Nephron (organoid): Measurements from ENCODE around the gene MIOX.

Experiments used
- H3K27ac Mint-ChIP-seq, 3 experiments: 2 replicates each; pipeline ENCODE4 v1.8.0; 2020; ENCODE audit warnings: mixed read lengths in 3 of 3, mild to moderate bottlenecking in 2 of 3, moderate library complexity in 1 of 3
- H3K27me3 Mint-ChIP-seq: 2 replicates; pipeline ENCODE4 v1.8.0; 2021; ENCODE audit warnings: low read depth, mild to moderate bottlenecking, moderate library complexity, mixed read lengths
- H3K36me3 Mint-ChIP-seq: 2 replicates; pipeline ENCODE4 v1.8.0; 2020; ENCODE audit warnings: low read depth, mixed read lengths
- H3K4me1 Mint-ChIP-seq: 2 replicates; pipeline ENCODE4 v1.8.0; 2020; ENCODE audit warnings: mixed read lengths
- H3K4me3 Mint-ChIP-seq, 3 experiments: 2 replicates each; pipeline ENCODE4 v1.8.0; 2020; ENCODE audit warnings: mild to moderate bottlenecking in 3 of 3, mixed read lengths in 3 of 3, moderate library complexity in 2 of 3
- H3K9me3 Mint-ChIP-seq: 2 replicates; pipeline ENCODE4 v1.8.0; 2020; ENCODE audit warnings: mixed read lengths
- CTCF ChIP-seq, 3 experiments: fragments of 200-600 bp; sonication (generic); IDR thresholded peaks; one replicate each; pipeline ENCODE4 v1.5.0; 2021; ENCODE audit warnings: antibody characterized with exemption in 3 of 3; ENCODE audit not compliant: unreplicated experiment in 3 of 3

Gene MIOX

GRCh38 chr22:50529897-50530579 lies 43.4 kb downstream of the MIOX start, which contains the start of gene TYMP:
Gene TYMP, minus strand, starts transcription at chr22:50530012. Its CDS starts 303 bp downstream, at chr22:50529709.
- TF ChIP-seq CTCF (IDR thresholded peaks at IDR 0.05; ENCODE audit: unreplicated experiment in 3 of 3) = no peak
- no peak within 1 kb of the TSS for H3K27ac Mint-ChIP-seq
- peaks cover 23% of the 10 kb centered on the region for H3K4me1 Mint-ChIP-seq
- no peaks in the 10 kb centered on the region for H3K36me3 Mint-ChIP-seq
- peak within 1 kb of the TSS; percentile 65 to 80 (median 71) for H3K4me3 Mint-ChIP-seq
- peaks cover 66% of the 10 kb centered on the region for H3K27me3 Mint-ChIP-seq
- no peaks in the 10 kb centered on the region for H3K9me3 Mint-ChIP-seq

GRCh38 chr22:50530580-50530876 lies 43.9 kb downstream of the MIOX start:
- Mint-ChIP-seq H3K4me3 (peak overlapping the region in 2 of 3 experiments; percentile 65 to 69), H3K27me3 (peaks cover 66% of the 10 kb centered on the region), H3K36me3 (no peaks in the 10 kb centered on the region), H3K9me3 (no peaks in the 10 kb centered on the region), H3K27ac (no peak overlapping the region), H3K4me1 (peaks cover 23% of the 10 kb centered on the region)
- no peak for TF ChIP-seq CTCF (IDR thresholded peaks at IDR 0.05; ENCODE audit: unreplicated experiment in 3 of 3)

GRCh38 chr22:50530877-50531545 lies 44.4 kb downstream of the MIOX start:
- Mint-ChIP-seq H3K27ac (no peak overlapping the region), H3K4me1 (peaks cover 23% of the 10 kb centered on the region), H3K27me3 (peaks cover 66% of the 10 kb centered on the region), H3K4me3 (peak overlapping the region; percentile 34 to 71 (median 65)), H3K36me3 (no peaks in the 10 kb centered on the region), H3K9me3 (no peaks in the 10 kb centered on the region)
- TF ChIP-seq CTCF (IDR thresholded peaks at IDR 0.05; ENCODE audit: unreplicated experiment in 3 of 3) = no peak

- Mint-ChIP-seq H3K36me3 (no peaks in the 10 kb centered on the region), H3K9me3 (no peaks in the 10 kb centered on the region), H3K27ac (no peak overlapping the region), H3K27me3 (peaks cover 66% of the 10 kb centered on the region), H3K4me3 (peak overlapping the region in 2 of 3 experiments; percentile 65 to 71), H3K4me1 (peaks cover 23% of the 10 kb centered on the region)
- TF ChIP-seq CTCF (IDR thresholded peaks at IDR 0.05; ENCODE audit: unreplicated experiment in 3 of 3) = no peak
These were observed 44.9 kb downstream of the MIOX start for GRCh38 chr22:50531546-50531961.

- Mint-ChIP-seq H3K4me1 (peaks cover 23% of the 10 kb centered on the region), H3K4me3 (peak overlapping the region; percentile 61 to 73 (median 65))
These were observed 45.5 kb downstream of the MIOX start for GRCh38 chr22:50531962-50532674.

More at GRCh38 chr22:50531962-50532674, 45.5 kb downstream of the MIOX start:
- no peaks in the 10 kb centered on the region for H3K9me3 Mint-ChIP-seq
- H3K27me3 Mint-ChIP-seq = peaks cover 66% of the 10 kb centered on the region
- TF ChIP-seq CTCF (IDR thresholded peaks at IDR 0.05; ENCODE audit: unreplicated experiment in 3 of 3) = no peak
- H3K36me3 Mint-ChIP-seq = no peaks in the 10 kb centered on the region
- H3K27ac Mint-ChIP-seq = no peak overlapping the region
